Hematopoietic multipotent progenitor cell treated with erythropoietin and hydrocortisone succinate and interleukin-3 and kit ligand, for 6 days (in vitro differentiated cells): ENCODE results near the gene TLL1.

Experiments used
- DNase-seq: peaks from one replicate; pipeline ENCODE4 v3.0.0-alpha.2; 2015

The TLL1 gene

GRCh38 chr4:165905405-165906027, 32.5 kb downstream of the TLL1 start:
- no peak for DNase-seq

- DNase-seq: no peak
These were observed 33.2 kb downstream of the TLL1 start for GRCh38 chr4:165906272-165906671.

- no peak for DNase-seq
These were observed 36.9 kb downstream of the TLL1 start for GRCh38 chr4:165909947-165910346.

GRCh38 chr4:165915215-165915614, 42.2 kb downstream of the TLL1 start:
- no peak for DNase-seq

GRCh38 chr4:165921546-165921945, 48.5 kb downstream of the TLL1 start:
- no peak for DNase-seq

GRCh38 chr4:165922747-165923146, 49.7 kb downstream of the TLL1 start:
- no peak for DNase-seq

- DNase-seq: no peak
These were observed 53.3 kb downstream of the TLL1 start for GRCh38 chr4:165926307-165926706.

- DNase-seq: no peak
These were observed 54.3 kb downstream of the TLL1 start for GRCh38 chr4:165927366-165927765.

- no peak for DNase-seq
These were observed 54.8 kb downstream of the TLL1 start for GRCh38 chr4:165927815-165928214.

- no peak for DNase-seq
These were observed 55.6 kb downstream of the TLL1 start for GRCh38 chr4:165928601-165929000.

- DNase-seq: no peak
These were observed 56.6 kb downstream of the TLL1 start for GRCh38 chr4:165929662-165930061.

GRCh38 chr4:165931741-165932140, 58.7 kb downstream of the TLL1 start:
- no peak for DNase-seq

- DNase-seq: no peak
These were observed 71.9 kb downstream of the TLL1 start for GRCh38 chr4:165944900-165945299.

- no peak for DNase-seq
These were observed 73.0 kb downstream of the TLL1 start for GRCh38 chr4:165945991-165946390.

- no peak for DNase-seq
These were observed 74.0 kb downstream of the TLL1 start for GRCh38 chr4:165947019-165947418.

GRCh38 chr4:165953181-165953580, 80.1 kb downstream of the TLL1 start:
- DNase-seq: no peak

GRCh38 chr4:165963621-165964020, 90.6 kb downstream of the TLL1 start:
- DNase-seq: no peak

- no peak for DNase-seq
These were observed 91.6 kb downstream of the TLL1 start for GRCh38 chr4:165964591-165964990.

GRCh38 chr4:165965503-165965902, 92.5 kb downstream of the TLL1 start:
- no peak for DNase-seq

GRCh38 chr4:165966833-165967232, 93.8 kb downstream of the TLL1 start:
- no peak for DNase-seq

GRCh38 chr4:165967486-165967885, 94.4 kb downstream of the TLL1 start:
- DNase-seq: no peak

GRCh38 chr4:165970703-165971420, 97.8 kb downstream of the TLL1 start:
- DNase-seq: no peak

- no peak for DNase-seq
These were observed 98.4 kb downstream of the TLL1 start for GRCh38 chr4:165971446-165971845.

- DNase-seq: no peak
These were observed 98.9 kb downstream of the TLL1 start for GRCh38 chr4:165971933-165972332.

GRCh38 chr4:165972747-165973146, 99.7 kb downstream of the TLL1 start:
- no peak for DNase-seq
